Measurements from ENCODE around the gene CARS2.
"Not testable (repeated sequence)": the region's sequence is repeated elsewhere in the genome, so short reads cannot be mapped to it uniquely, and the experiment has no call there.

CARS2 gene

DNA sequence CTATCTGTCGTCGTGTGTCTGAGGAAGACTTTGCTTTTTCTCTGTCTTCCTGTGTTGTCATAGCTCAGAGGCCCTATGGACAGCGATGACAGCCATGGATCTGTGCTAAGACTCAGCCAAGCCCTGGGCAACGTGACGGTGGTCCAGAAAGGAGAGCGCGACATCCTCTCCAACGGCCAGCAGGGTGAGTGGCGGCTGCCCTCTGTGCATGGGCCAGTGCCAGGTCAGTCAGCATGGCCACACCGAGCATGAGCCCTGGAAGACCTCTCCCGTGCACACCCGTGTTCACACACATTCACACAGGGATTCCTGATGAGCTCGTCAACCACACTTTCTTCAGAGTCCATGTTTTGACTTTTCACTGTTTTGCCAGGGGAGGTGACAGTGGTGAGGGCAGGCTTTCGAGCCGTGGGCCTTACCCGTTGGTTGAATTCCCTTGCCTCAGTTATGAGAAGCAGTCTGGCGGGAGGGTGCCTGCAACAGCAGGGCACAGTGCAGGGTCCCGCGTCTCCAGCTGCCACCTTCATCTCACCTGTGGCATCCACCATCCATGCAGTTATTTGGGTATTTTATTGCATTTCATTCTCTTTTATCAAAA, 70.4 kb downstream of the CARS2 start:
- no peak for DNase-seq

- DNase-seq = peak; percentile 81
These were observed 71.4 kb downstream of the CARS2 start for GRCh38 chr13:110634558-110634957.

- DNase-seq = no peak
These were observed 72.1 kb downstream of the CARS2 start for GRCh38 chr13:110633776-110634175.

GRCh38 chr13:110632255-110632654, 73.7 kb downstream of the CARS2 start:
- DNase-seq = not testable (repeated sequence)

- DNase-seq = no peak
These were observed 75.3 kb downstream of the CARS2 start for GRCh38 chr13:110630566-110631119.

GRCh38 chr13:110629735-110630134, 76.2 kb downstream of the CARS2 start:
- no peak for DNase-seq

DNA sequence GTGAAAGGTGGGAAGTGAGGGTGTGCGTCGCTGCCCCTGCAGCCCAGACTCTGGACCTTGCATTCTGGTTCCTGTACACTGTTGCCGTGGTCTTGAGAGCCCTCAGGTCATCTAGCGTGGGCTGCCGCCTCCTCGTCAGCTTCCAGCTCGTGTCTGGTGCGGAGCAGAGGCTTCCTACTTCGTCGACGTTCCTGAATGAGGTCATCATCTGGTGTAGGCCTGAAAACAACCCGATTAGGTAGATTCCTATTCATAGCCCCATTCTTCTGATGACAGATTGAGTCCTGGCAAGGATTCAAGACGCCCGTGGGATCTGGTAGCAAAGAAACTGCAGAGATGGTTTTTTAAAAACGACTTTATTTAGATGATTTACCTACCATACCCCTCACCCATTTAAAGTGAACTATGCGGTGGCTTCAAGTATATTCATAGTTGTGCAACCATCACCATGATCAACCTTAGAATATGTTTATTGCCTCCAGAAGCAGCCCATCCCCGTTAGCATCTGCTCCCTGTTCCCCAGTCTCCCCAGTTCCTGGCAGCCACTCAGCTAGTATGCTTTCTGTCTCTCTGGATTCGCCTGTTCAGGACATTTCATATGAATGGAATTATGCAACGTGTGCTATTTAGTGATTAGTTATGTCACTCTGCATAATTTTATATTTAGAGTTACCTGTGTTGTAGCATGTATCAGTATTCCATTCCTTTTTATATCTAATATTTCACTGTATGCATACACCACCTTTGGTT, 76.8 kb downstream of the CARS2 start:
- no peak for DNase-seq

- DNase-seq = no peak
These were observed 77.5 kb downstream of the CARS2 start for GRCh38 chr13:110628477-110628793.

- DNase-seq = no peak
These were observed 78.0 kb downstream of the CARS2 start for GRCh38 chr13:110627761-110628476.

GRCh38 chr13:110627351-110627750, 78.6 kb downstream of the CARS2 start:
- no peak for DNase-seq

- no peak for DNase-seq
These were observed 79.4 kb downstream of the CARS2 start for GRCh38 chr13:110626521-110626920.

DNA sequence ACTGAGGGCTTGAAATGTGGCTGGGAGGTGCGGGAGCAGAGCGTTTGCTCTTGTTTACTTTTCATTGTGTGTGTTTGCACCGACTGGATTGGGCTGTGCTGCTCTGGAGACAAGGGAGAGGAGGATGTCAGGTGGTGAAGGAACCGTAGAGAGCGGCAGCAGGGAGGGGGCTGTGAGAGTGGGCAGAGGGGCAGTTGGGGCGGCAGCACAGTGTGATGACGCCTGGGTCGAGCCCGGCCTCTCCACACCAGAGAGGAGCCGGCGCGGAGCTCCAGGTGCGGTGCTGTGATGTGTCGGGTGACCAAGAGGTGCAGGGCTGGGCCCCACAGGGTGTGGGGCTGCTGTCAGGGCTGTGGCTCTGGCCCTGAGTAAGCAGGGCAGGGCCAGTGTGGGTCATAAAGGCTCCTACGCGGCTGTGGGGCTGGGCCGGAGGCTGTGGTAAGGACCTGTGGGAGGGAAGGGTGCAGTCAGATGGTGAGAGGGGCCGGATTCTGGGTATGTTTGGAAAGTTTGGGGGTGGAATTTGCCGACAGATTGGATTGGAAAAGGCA, 80.1 kb downstream of the CARS2 start:
- DNase-seq = no peak

DNA sequence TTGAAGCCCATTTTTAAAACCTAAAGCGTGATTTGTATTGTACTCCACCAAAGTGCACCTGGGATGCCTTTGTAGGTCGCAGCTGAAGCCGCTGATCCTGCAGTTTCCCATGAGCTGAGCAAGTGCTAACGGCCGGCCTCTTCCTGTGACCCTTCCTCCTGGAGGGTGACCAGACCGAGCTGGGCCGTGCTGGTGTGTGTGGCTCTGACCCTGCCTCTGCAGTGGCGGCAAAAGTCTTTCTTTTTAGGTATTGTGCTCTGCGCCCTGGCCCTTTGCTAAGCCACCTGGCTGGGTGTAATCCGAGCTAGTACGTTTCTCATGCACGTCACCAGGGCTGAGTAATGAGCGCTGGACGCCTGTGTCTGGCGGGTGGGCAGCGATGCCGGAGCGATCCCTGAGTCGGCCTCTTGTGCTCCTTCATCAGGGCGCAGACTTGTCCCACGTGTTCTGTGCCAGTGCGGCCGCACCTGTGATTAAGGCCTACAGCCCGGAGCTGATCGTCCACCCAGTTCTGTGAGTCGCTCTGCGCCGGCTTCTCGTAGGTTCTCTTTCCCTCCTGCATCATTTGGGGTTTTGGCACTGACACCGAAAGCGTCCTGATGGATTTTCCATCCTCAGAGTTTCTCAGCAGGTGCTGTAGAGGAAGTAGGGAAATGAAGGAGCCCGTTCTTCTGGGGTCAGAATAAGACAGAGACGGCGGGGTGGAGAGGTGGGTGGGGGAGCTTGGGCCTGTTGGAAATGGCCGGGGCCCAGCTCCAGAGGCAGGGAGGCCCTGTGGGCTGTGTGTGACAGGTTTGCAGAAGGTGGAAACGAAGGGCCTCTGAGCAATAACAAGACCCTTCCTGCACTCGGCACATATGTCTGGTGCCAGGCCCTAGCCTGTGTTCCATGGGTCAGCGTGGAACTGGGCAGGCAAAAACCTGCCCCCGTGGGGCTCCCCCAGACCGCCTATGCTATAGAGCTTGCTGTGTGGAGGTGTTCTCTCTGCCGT, 80.9 kb downstream of the CARS2 start:
- DNase-seq = no peak

DNA sequence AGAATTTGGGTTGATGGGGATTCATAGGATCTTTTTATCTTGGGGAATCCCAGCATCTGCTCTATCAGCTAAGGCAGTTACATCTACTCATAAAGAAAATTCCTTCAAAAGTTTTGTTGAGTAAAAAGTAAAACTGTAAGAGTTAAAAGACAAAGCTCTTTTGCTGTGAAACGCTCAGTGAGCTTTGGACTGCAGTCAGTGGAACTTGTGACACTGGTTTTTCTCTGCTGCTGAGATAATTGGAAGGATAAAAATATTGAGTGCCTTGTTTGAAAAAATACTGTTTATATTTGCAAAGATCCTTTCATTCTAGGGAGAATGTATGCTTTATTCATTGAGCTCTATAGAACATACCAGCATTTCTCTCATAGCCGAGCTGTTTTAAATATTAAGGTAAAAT, 85.3 kb downstream of the CARS2 start:
- DNase-seq = no peak

DNA sequence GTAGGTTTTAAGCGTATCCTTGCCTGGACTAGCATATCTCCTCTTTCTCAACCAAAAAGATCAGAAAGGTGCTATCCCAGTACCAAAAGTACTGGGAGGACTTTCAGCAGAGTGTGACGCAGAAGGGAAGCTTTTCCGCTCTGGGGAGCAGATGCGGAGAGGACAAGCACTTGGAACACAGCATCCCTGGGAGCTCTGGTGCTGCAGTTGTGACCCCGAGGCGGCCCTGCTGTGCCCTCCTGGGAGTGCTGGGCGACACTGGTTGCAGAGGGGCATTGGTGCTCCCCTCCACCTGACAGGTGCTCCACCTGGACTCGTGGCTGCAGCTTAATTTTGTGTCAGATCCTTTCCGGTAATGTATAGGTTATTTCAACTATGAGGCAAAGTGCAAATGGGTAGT, 87.1 kb downstream of the CARS2 start:
- DNase-seq = no peak

- DNase-seq = no peak
These were observed 87.7 kb downstream of the CARS2 start for GRCh38 chr13:110618167-110618566.

GRCh38 chr13:110617321-110618072, 88.4 kb downstream of the CARS2 start:
- peak; percentile 68 for DNase-seq

DNA sequence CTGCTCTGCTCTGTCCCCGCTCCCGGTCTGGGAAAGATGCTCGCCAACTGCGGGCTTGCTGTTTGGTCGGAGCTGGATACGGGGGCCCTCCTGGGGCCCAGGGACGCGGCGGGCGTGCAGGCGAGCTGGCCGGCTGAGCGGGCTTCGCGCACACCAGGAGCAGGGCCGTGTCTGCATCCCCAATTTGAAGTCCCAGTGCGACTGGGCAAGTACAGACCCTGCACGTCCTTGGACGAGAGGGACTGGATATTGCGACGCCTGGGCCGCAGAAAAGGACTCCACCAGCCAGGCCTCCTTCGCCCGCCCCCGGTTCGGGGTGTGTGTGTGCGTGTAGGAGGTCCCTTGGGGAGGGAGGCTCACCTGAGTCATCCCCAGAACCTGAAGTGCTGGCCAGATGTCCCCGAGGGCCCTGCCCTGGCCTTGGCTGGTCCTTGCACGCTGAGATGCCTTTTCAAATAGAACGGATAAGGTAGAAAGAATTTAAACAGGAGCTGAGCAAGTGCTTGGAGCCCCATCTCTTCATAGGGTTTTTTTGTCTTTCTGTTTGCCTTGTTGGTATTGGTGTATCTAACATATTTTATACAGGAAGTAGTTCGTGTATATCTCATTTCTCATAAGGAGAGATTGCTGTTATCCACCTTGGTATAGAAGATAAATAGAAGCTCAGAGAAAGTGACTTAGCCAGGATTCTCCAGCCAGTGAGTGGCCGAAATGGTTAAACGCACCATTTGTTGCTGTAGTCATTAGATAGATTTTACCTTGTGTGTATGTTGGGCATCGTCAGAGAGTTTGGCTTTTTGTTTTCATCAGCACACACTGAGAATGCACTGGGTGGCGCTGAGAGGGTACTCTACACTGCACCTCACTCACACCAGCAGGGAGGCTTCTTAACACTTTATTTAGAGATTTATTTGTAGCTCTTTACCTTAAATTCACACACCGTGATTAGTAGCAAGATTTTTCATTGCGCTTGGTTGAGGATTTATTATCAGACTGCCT, 89.5 kb downstream of the CARS2 start:
- DNase-seq = peak; percentile 30

DNA sequence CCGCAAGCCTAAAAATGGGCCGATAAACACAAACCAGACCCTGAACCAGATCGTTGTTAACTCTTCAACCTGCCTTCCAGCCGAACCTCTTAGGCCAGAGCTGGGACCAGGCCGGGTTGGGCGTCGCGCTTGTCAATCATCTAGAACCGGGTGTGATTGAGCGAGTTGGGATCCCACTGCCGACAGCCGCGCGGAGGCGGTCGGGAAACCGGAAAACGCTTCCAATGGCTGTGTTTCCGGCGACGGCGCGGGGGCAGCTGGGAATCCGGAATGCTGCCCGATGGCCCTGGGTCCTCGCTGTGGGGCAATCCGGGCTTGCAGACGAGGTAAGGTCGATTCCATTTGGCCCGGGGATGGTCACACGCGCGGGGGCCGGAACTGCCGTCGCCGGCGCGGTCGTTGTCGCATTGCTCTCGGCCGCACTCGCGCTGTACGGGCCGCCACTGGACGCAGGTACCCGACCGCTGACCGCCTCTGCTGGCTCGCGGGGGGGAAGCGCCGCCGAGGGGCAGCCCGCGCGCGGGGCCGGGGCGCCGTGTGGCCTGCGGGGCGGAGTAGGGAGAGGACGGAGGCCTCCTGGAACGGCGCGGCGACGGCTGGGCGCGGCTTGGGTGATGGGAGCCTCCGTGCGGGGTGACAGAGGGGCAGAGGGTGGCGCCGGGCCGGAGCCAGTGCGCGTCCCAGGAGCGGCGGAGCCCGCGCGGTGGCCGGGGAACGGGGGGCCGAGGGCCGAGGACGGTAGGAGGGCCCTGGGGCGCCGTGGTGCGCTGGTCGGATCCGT, 90.4 kb downstream of the CARS2 start, which contains the start of gene NAXD:
Gene NAXD (plus strand): TSS at position 224 of the 781 bp plus-strand sequence. CDS start 57 bp downstream, at position 281.
- DNase-seq = peak; percentile 95
